GM12878 (cell line): Measurements from ENCODE around the gene TCHP. TPM values are rescaled to one million over a fixed set of nuclear protein-coding genes. Genes with fewer than 3 reads are reported as not detected.

Experiments used
- ATAC-seq: fragments of 200-7000 bp; cut with Tn5 transposase; 3 replicates; pipeline ENCODE4 v1.9.1; 2020; ENCODE audit warnings: mild to moderate bottlenecking, moderate library complexity
- BruUV-seq: library from RNA; stranded (reverse); fragments of 400-500 nt; replicated peaks from 2 replicates; lab custom pipeline; 2021; lab: Mats Ljungman, UMichigan
- CTCF ChIA-PET: fragments of 300-600 bp; sonication (Branson Sonifier 250); formaldehyde crosslinking; extraction: SDS; loops from one replicate; lab custom pipeline; 2021; ENCODE audit warnings: inconsistent platforms; lab: Yijun Ruan, JAX
- POLR2A ChIA-PET: fragments of 350-600 bp; formaldehyde crosslinking; extraction: SDS; loops from one replicate; lab custom pipeline; 2021; ENCODE audit warnings: inconsistent platforms; lab: Charles Lee
- RAD21 ChIA-PET: fragments of 300-600 bp; sonication (Branson Sonifier 250); formaldehyde crosslinking; loops from one replicate; lab custom pipeline; 2023; ENCODE audit warnings: antibody characterized with exemption; ENCODE audit not compliant: unreplicated experiment; lab: Charles Lee
- SMC1A ChIA-PET: fragments of 300-600 bp; sonication (Branson Sonifier 250); formaldehyde crosslinking; loops from one replicate; lab custom pipeline; 2023; ENCODE audit not compliant: unreplicated experiment, uncharacterized antibody; lab: Charles Lee
- DNase-seq: peaks from one replicate; pipeline ENCODE4 v3.0.0-alpha.2; 2011; ENCODE audit warnings: low read depth, low spot score
- FAIRE-seq: peaks from 3 replicates; lab custom pipeline; 2011; peaks lifted over from hg19 to GRCh38; lab: Jason Lieb, UNC
- H2AFZ ChIP-seq: 2 replicates; pipeline ENCODE4 v1.6.0; 2011; ENCODE audit warnings: low read depth, low read length, control low read depth; ENCODE audit not compliant: control insufficient read depth
- H3K27ac ChIP-seq: 2 replicates; pipeline ENCODE4 v1.5.1; 2011; ENCODE audit warnings: control low read depth; ENCODE audit not compliant: control insufficient read depth, insufficient read depth
- H3K27me3 ChIP-seq, 2 experiments: replicated peaks in 1 of 2; 2 replicates each; pipeline versions ENCODE4 v1.6.0 to v1.6.1; 2011; ENCODE audit warnings: low read length in 1 of 2; ENCODE audit not compliant: control insufficient read depth in 2 of 2, insufficient read depth in 2 of 2
- H3K36me3 ChIP-seq, 2 experiments: 2 replicates each; pipeline ENCODE4 v1.5.1; 2011; ENCODE audit warnings: low read length in 1 of 2; ENCODE audit not compliant: control insufficient read depth in 2 of 2, insufficient read depth in 2 of 2
- H3K4me1 ChIP-seq: 2 replicates; pipeline ENCODE4 v1.6.1; 2011; ENCODE audit warnings: mild to moderate bottlenecking, low read length, moderate library complexity, mixed read lengths; ENCODE audit not compliant: control insufficient read depth, insufficient read depth
- H3K4me2 ChIP-seq: 2 replicates; pipeline ENCODE4 v1.6.0; 2011; ENCODE audit warnings: control low read depth; ENCODE audit not compliant: control insufficient read depth, insufficient read depth
- H3K4me3 ChIP-seq: fragments of 200-600 bp; sonication (generic); 2 replicates; pipeline ENCODE4 v1.5.1; 2016
- H3K79me2 ChIP-seq: 2 replicates; pipeline ENCODE4 v1.6.0; 2011; ENCODE audit warnings: low read length; ENCODE audit not compliant: control insufficient read depth, insufficient read depth
- H3K9ac ChIP-seq: 2 replicates; pipeline ENCODE4 v1.8.0; 2011; ENCODE audit warnings: low read length, control low read depth, mixed read lengths; ENCODE audit not compliant: control insufficient read depth, insufficient read depth
- H3K9me3 ChIP-seq: replicated peaks from 3 replicates; pipeline ENCODE4 v1.5.1; 2011; ENCODE audit warnings: mild to moderate bottlenecking, low read length; ENCODE audit not compliant: control insufficient read depth, insufficient read depth
- H4K20me1 ChIP-seq: 2 replicates; pipeline ENCODE4 v1.6.0; 2011; ENCODE audit not compliant: control insufficient read depth, insufficient read depth
- BCL11A ChIP-seq: IDR thresholded peaks from 2 replicates; pipeline ENCODE4 v1.6.1; 2011; ENCODE audit warnings: low read depth, low read length
- CHD4 ChIP-seq: fragments of 200-600 bp; sonication (generic); IDR thresholded peaks from 2 replicates; pipeline ENCODE4 v1.6.1; 2016; ENCODE audit warnings: mild to moderate bottlenecking
- CREB1 ChIP-seq: IDR thresholded peaks from 2 replicates; pipeline ENCODE4 v1.6.1; 2012; ENCODE audit warnings: low read depth, mild to moderate bottlenecking, inconsistent platforms
- EP300 ChIP-seq, 2 experiments: fragments of 150-350 bp in 1 of 2; IDR thresholded peaks; 2 replicates each; pipeline ENCODE4 v1.6.1; 2011 to 2012; ENCODE audit warnings: low read depth in 2 of 2, low read length in 2 of 2, borderline replicate concordance in 1 of 2, improper control_type of control experiment in 1 of 2, inconsistent platforms in 1 of 2; ENCODE audit not compliant: control insufficient read depth in 1 of 2
- FOS ChIP-seq: IDR thresholded peaks from 3 replicates; pipeline ENCODE4 v1.6.1; 2011; ENCODE audit warnings: borderline replicate concordance; ENCODE audit not compliant: insufficient read length; ENCODE audit errors: extremely low read depth
- RUNX3 ChIP-seq: IDR thresholded peaks from 2 replicates; pipeline ENCODE4 v1.6.1; 2012; ENCODE audit warnings: low read length, inconsistent platforms
- SREBF2 ChIP-seq: IDR thresholded peaks from 2 replicates; pipeline ENCODE4 v1.6.1; 2012; ENCODE audit warnings: mild to moderate bottlenecking, low read length
- STAT3 ChIP-seq: IDR thresholded peaks from 2 replicates; pipeline ENCODE4 v1.6.1; 2011; ENCODE audit warnings: low read depth, low read length, improper control_type of control experiment
- WGBS: methylation state at CpG from one replicate; pipeline ENCODE4 v1.1.6; 2016; ENCODE audit warnings: low lambda C conversion rate; ENCODE audit not compliant: insufficient replicate concordance, insufficient coverage; ENCODE audit errors: missing lambda C conversion rate; 5-methylcytosine and 5-hydroxymethylcytosine counted together
- in situ Hi-C: fragments of 300-500 bp; cut with MboI; formaldehyde crosslinking; loops from 9 replicates; pipeline ENCODE4 v1.14.3; 2018; ENCODE audit warnings: mixed read lengths
- intact Hi-C: fragments of 100-400 bp; cut with micrococcal nuclease; formaldehyde crosslinking; loops from one replicate; pipeline ENCODE4 v1.14.2; 2022; ENCODE audit not compliant: unreplicated experiment
- polyA plus RNA-seq, 11 experiments: library from polyadenylated mRNA; depleted of rRNA in 4 of 11; unstranded in 6 of 11; stranded (reverse) in 5 of 11; fragments of >200 nt; fragmentation: Nextera tagmentation in 4 of 11; fragmentation: Illumina TruSeq in 1 of 11; extraction: Ambion mirVana in 4 of 11; extraction: Trizol in 1 of 11; gene quantifications; 1 replicate in 1 of 11; 2 replicates in 10 of 11; pipeline versions ENCODE4 v1.2.1 to v1.2.3, GENCODE V29; 2011 to 2016; ENCODE audit warnings: inconsistent platforms in 2 of 11, missing spikeins in 2 of 11, low read depth in 1 of 11
- total RNA-seq, 4 experiments: library from RNA; depleted of rRNA in 3 of 4; stranded (reverse); fragments of >200 nt in 3 of 4; fragmentation: Illumina TruSeq in 1 of 4; extraction: Trizol in 1 of 4; gene quantifications; 2 replicates each; pipeline versions ENCODE4 v1.2.1 to v1.2.3, GENCODE V29; 2013 to 2021

TCHP gene
- total and polyA plus RNA-seq, 10 of the 15 experiments (the other 5 are each of a cell fraction or from before 2014, with no cell fraction given): 4.8 to 18.6 (median 15.0) TPM

GRCh38 chr12:109939504-109939903 is 39.4 kb downstream of the TCHP start (continued):
- TF ChIP-seq SREBF2 (no peak), FOS (no peak)

GRCh38 chr12:109940339-109940923 is 40.4 kb downstream of the TCHP start:
- ChIA-PET CTCF (interaction anchor here (0.9 kb wide), 1 partner anchor 95 kb away, joined by 5 read pairs; no protein-coding TSS in a partner anchor), SMC1A (interaction anchor here (1.0 kb wide), 1 partner anchor 11 kb away, joined by 3 read pairs; no protein-coding TSS in a partner anchor), RAD21 (interaction anchor here (0.8 kb wide), 1 partner anchor 87 kb away, joined by 3 read pairs; no protein-coding TSS in a partner anchor), POLR2A (interaction anchor here (0.6 to 0.7 kb wide), 2 partner anchors 48 to 56 kb away, joined by 6 to 7 read pairs; partner anchors contain the start of gene GIT2)
- Histone ChIP-seq H4K20me1 (no peaks in the 10 kb centered on the region), H3K4me1 (no peaks in the 10 kb centered on the region), H3K4me3 (no peak overlapping the region), H3K79me2 (no peaks in the 10 kb centered on the region), H3K4me2 (no peak overlapping the region), H3K27me3 (no peaks in the 10 kb centered on the region), H3K36me3 (peaks cover 4 to 24% of the 10 kb centered on the region in 2 experiments), H3K9ac (no peak overlapping the region), H3K9me3 (no peaks in the 10 kb centered on the region), H2AFZ (no peak overlapping the region), H3K27ac (no peak overlapping the region)
- FAIRE-seq (no peak), DNase-seq (no peak), ATAC-seq (no peak)
- in situ Hi-C loops (no loop called here), intact Hi-C loops (no loop called here)
- no peak for TF ChIP-seq CREB1
- TF ChIP-seq BCL11A: no peak
- no peak for TF ChIP-seq CHD4
- TF ChIP-seq RUNX3: no peak
- TF ChIP-seq STAT3: no peak
- no peak for TF ChIP-seq EP300 (IDR thresholded peaks at IDR 0.05; ENCODE audit: borderline replicate concordance in 1 of 2, control insufficient read depth in 1 of 2, low read depth in 2 of 2, low read length in 2 of 2)
- BruUV-seq: no TSS peak
- WGBS: 98% methylated on average over 6 of the region's 6 CpGs
